HepG2 (cell line): ENCODE measurements around the gene PELI1. TPM values are rescaled to one million over a fixed set of nuclear protein-coding genes. Genes with fewer than 3 reads are reported as not detected.

ENCODE experiments used
- ATAC-seq: fragments of 200-7000 bp; cut with Tn5 transposase; 3 replicates; pipeline ENCODE4 v1.9.1; 2020; ENCODE audit warnings: mild to moderate bottlenecking, moderate library complexity
- BruUV-seq: library from RNA; stranded (reverse); fragments of 400-500 nt; replicated peaks from 2 replicates; lab custom pipeline; 2021; lab: Mats Ljungman, UMichigan
- CTCF ChIA-PET: fragments of 300-600 bp; formaldehyde crosslinking; extraction: SDS; loops from one replicate; lab custom pipeline; 2021; ENCODE audit warnings: low total read pairs, inconsistent platforms, low intra/inter-chr PET ratio; lab: Yijun Ruan, JAX
- POLR2A ChIA-PET: fragments of 350-600 bp; sonication (Branson Sonifier 250); formaldehyde crosslinking; loops from one replicate; lab custom pipeline; 2020; ENCODE audit warnings: antibody characterized with exemption, inconsistent platforms; lab: Yijun Ruan, JAX
- DNase-seq: peaks from one replicate; pipeline ENCODE4 v3.0.0-alpha.2; 2015; ENCODE audit warnings: low spot score
- FAIRE-seq: peaks from 3 replicates; lab custom pipeline; 2011; peaks lifted over from hg19 to GRCh38; lab: Jason Lieb, UNC
- H2AFZ ChIP-seq: one replicate; pipeline ENCODE4 v1.6.1; 2011; ENCODE audit warnings: low read length, inconsistent platforms
- H3K27ac ChIP-seq: fragments of 300-600 bp; 3 replicates; pipeline ENCODE4 v1.8.0; 2011; ENCODE audit warnings: mixed run types, mild to moderate bottlenecking, mixed read lengths, low read length, inconsistent platforms; ENCODE audit not compliant: insufficient read depth; ENCODE audit errors: extremely low read length
- H3K27me3 ChIP-seq, 2 experiments: fragments of 200-600 bp in 1 of 2; 2 replicates in 1 of 2; 3 replicates in 1 of 2; pipeline versions ENCODE4 v1.6.0 to v1.8.0; 2011; ENCODE audit warnings: low read length in 2 of 2, mild to moderate bottlenecking in 2 of 2, moderate library complexity in 2 of 2, inconsistent platforms in 1 of 2; ENCODE audit not compliant: insufficient read depth in 2 of 2, control insufficient read depth in 1 of 2
- H3K36me3 ChIP-seq, 2 experiments: fragments of 200-600 bp in 1 of 2; replicated peaks in 1 of 2; 2 replicates in 1 of 2; 3 replicates in 1 of 2; pipeline versions ENCODE4 v1.5.1 to v1.8.0; 2011; ENCODE audit warnings: low read length in 2 of 2, inconsistent platforms in 1 of 2; ENCODE audit not compliant: insufficient read depth in 2 of 2, control insufficient read depth in 1 of 2
- H3K4me1 ChIP-seq: 2 replicates; pipeline ENCODE4 v1.5.1; 2012; ENCODE audit warnings: low read length, inconsistent platforms; ENCODE audit not compliant: insufficient read depth
- H3K4me2 ChIP-seq: 2 replicates; pipeline ENCODE4 v1.6.0; 2011; ENCODE audit warnings: low read depth, low read length, inconsistent platforms
- H3K4me3 ChIP-seq, 3 experiments: fragments of 200-600 bp in 1 of 3; sonication (generic), shearing (Covaris generic) in 1 of 3; replicated peaks in 1 of 3; 2 replicates each; pipeline ENCODE4 v1.5.1; 2011 to 2016; ENCODE audit warnings: low read length in 3 of 3, inconsistent platforms in 2 of 3, low read depth in 2 of 3, mild to moderate bottlenecking in 2 of 3, control low read depth in 1 of 3, mixed read lengths in 1 of 3; ENCODE audit not compliant: insufficient read depth in 1 of 3
- H3K79me2 ChIP-seq: one replicate; pipeline ENCODE4 v1.6.1; 2011; ENCODE audit warnings: low read length, inconsistent platforms; ENCODE audit not compliant: insufficient read depth
- H3K9ac ChIP-seq: 2 replicates; pipeline ENCODE4 v1.6.0; 2011; ENCODE audit warnings: mild to moderate bottlenecking, low read depth, low read length, inconsistent platforms; ENCODE audit not compliant: insufficient read depth
- H3K9me3 ChIP-seq: 2 replicates; pipeline ENCODE4 v1.5.1; 2012; ENCODE audit warnings: mild to moderate bottlenecking, low read length
- H4K20me1 ChIP-seq: 2 replicates; pipeline ENCODE4 v1.6.0; 2011; ENCODE audit warnings: inconsistent platforms, mild to moderate bottlenecking, low read length, moderate library complexity; ENCODE audit not compliant: insufficient read depth
- FOXP1 ChIP-seq, 2 experiments: fragments of 450-650 bp in 1 of 2; IDR thresholded peaks; 2 replicates each; pipeline ENCODE4 v1.6.1; 2017 to 2018; ENCODE audit warnings: antibody characterized with exemption in 1 of 2
- KDM6A ChIP-seq: IDR thresholded peaks from 2 replicates; pipeline ENCODE4 v1.6.1; 2016; ENCODE audit warnings: low read depth
- MAFG ChIP-seq: sonication (generic); formaldehyde crosslinking; IDR thresholded peaks from 2 replicates; pipeline ENCODE4 v1.5.1; 2020; ENCODE audit warnings: mild to moderate bottlenecking, missing genetic modification reagents
- MATR3 ChIP-seq: sonication (generic); formaldehyde crosslinking; IDR thresholded peaks from 2 replicates; pipeline ENCODE4 v1.4.0; 2020; ENCODE audit warnings: missing genetic modification reagents
- PLRG1 ChIP-seq: fragments of 450-650 bp; conservative IDR thresholded peaks from 2 replicates; pipeline ENCODE4 v1.6.1; 2016
- PPARG ChIP-seq: conservative IDR thresholded peaks from 2 replicates; pipeline ENCODE4 v1.6.1; 2016; ENCODE audit warnings: missing biosample characterization, missing genetic modification reagents
- SAFB2 ChIP-seq: sonication (generic); formaldehyde crosslinking; IDR thresholded peaks from 2 replicates; pipeline ENCODE4 v1.5.1; 2020; ENCODE audit warnings: missing genetic modification reagents, low read depth, mild to moderate bottlenecking, borderline replicate concordance
- ZNF17 ChIP-seq: sonication (generic); formaldehyde crosslinking; IDR thresholded peaks from 2 replicates; pipeline ENCODE4 v1.5.0; 2020; ENCODE audit warnings: mild to moderate bottlenecking, missing genetic modification reagents
- ZNF331 ChIP-seq: sonication (generic); formaldehyde crosslinking; IDR thresholded peaks from 2 replicates; pipeline ENCODE4 v1.4.0; 2020; ENCODE audit warnings: missing genetic modification reagents
- ZNF367 ChIP-seq: sonication (generic); formaldehyde crosslinking; IDR thresholded peaks from 2 replicates; pipeline ENCODE4 v1.4.0; 2020; ENCODE audit warnings: missing genetic modification reagents, borderline replicate concordance
- ZNF589 ChIP-seq: sonication (generic); formaldehyde crosslinking; conservative IDR thresholded peaks from 2 replicates; pipeline ENCODE4 v1.8.0; 2022; ENCODE audit warnings: mild to moderate bottlenecking, moderate library complexity, missing genetic modification reagents
- ZNF878 ChIP-seq: sonication (generic); formaldehyde crosslinking; IDR thresholded peaks from 2 replicates; pipeline ENCODE4 v1.8.1; 2023; ENCODE audit warnings: mild to moderate bottlenecking, missing genetic modification reagents, moderate library complexity
- WGBS: methylation state at CpG from one replicate; pipeline ENCODE4 v1.1.6; 2017; ENCODE audit warnings: low lambda C conversion rate; 5-methylcytosine and 5-hydroxymethylcytosine counted together
- in situ Hi-C: cut with HindIII; loops from 2 replicates; pipeline ENCODE4 v1.10.0; 2017; ENCODE audit warnings: low pct_unique_long_range_greater_than_20kb; ENCODE audit not compliant: extremely low pct_ligation_motif_present
- intact Hi-C: fragments of 100-400 bp; cut with micrococcal nuclease; formaldehyde crosslinking; loops from one replicate; pipeline ENCODE4 v1.10.0; 2022; ENCODE audit not compliant: unreplicated experiment
- polyA plus RNA-seq, 8 experiments: library from polyadenylated mRNA; depleted of rRNA in 3 of 8; stranded (reverse) in 7 of 8; unstranded in 1 of 8; fragments of >200 nt; fragmentation: Illumina TruSeq in 4 of 8; extraction: Trizol in 4 of 8; gene quantifications; 2 replicates each; pipeline versions ENCODE4 v1.2.1 to v1.2.3, GENCODE V29; 2011 to 2016; ENCODE audit warnings: low read depth in 4 of 8, missing spikeins in 1 of 8, mixed read lengths in 1 of 8; ENCODE audit not compliant: insufficient read depth in 1 of 8
- total RNA-seq, 5 experiments: library from RNA; depleted of rRNA; stranded (reverse); fragments of >200 nt; fragmentation: Illumina TruSeq; extraction: Trizol; gene quantifications; 2 replicates each; pipeline ENCODE4 v1.2.3, GENCODE V29; 2016; ENCODE audit warnings: low read depth in 1 of 5
- TF ChIP-seq, protein P1 (sequence below): fragments of 450-650 bp; IDR thresholded peaks from 2 replicates; pipeline ENCODE4 v1.6.1; 2016
- TF ChIP-seq, protein P2 (sequence below): sonication (generic); formaldehyde crosslinking; conservative IDR thresholded peaks from 2 replicates; pipeline ENCODE4 v1.5.0; 2020; ENCODE audit warnings: missing genetic modification reagents
- TF ChIP-seq, protein P3 (sequence below): sonication (generic); formaldehyde crosslinking; IDR thresholded peaks from 2 replicates; pipeline ENCODE4 v1.5.0; 2020; ENCODE audit warnings: mild to moderate bottlenecking, missing genetic modification reagents, borderline replicate concordance

The PELI1 gene
- total and polyA plus RNA-seq, 2 of the 13 experiments (the other 11 are each of a cell fraction or from before 2014, with no cell fraction given), result 12.5 to 16.2 TPM

DNA sequence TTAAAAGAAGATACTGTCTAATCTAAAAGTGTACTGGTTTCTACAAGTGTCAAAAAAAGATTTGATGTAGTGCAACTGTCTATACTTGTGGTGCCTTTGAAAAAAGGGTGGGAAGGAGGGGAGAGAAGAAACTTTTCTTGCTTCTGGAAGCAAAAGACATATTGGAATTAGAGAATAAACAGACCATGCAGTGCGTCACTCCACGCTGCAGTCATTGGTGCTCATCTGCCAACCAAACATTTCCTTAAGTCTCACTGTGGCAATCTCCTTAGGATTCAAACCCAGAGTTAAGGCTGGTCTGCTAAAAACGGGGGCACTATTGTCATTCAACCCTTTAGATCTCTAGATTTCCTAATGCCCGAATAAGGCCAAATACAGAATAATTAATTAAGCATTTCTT, 50.9 kb downstream of the PELI1 start (continued):
- TF ChIP-seq, protein P1, sequence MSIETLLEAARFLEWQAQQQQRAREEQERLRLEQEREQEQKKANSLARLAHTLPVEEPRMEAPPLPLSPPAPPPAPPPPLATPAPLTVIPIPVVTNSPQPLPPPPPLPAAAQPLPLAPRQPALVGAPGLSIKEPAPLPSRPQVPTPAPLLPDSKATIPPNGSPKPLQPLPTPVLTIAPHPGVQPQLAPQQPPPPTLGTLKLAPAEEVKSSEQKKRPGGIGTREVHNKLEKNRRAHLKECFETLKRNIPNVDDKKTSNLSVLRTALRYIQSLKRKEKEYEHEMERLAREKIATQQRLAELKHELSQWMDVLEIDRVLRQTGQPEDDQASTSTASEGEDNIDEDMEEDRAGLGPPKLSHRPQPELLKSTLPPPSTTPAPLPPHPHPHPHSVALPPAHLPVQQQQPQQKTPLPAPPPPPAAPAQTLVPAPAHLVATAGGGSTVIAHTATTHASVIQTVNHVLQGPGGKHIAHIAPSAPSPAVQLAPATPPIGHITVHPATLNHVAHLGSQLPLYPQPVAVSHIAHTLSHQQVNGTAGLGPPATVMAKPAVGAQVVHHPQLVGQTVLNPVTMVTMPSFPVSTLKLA, result no peak
- no peak for TF ChIP-seq ZNF17 (CRISPR knock-in tag)
- TF ChIP-seq MAFG, result no peak
- no peak for TF ChIP-seq ZNF589 (CRISPR knock-in tag)
- TF ChIP-seq SAFB2 (CRISPR knock-in tag), result no peak
- TF ChIP-seq PLRG1, result no peak
- TF ChIP-seq PPARG (CRISPR knock-in tag), result no peak

DNA sequence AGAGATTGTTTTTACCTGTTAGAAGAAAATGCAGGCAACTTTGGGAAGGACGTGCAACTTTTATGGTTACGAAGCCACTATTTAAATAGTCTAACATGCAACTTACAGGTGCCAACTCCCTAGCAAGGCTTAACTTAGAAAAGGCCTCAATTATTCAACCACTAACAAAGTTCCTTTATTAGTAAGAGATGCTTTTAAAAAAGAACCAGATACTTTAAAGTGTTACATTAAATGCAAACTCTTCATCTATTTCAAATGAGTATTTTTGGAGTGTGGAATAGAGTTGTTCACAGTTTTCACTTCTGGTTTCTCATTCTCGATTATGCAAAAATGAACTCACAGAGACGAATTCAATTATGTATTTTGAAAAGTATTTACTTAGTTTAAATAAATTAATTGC, 51.7 kb downstream of the PELI1 start:
- FAIRE-seq, result no peak
- no peaks in the 10 kb centered on the region for H3K79me2 ChIP-seq
- in situ Hi-C loops, result no loop called here
- BruUV-seq, result no TSS peak
- CTCF ChIA-PET, result no interaction called here
- H4K20me1 ChIP-seq, result no peaks in the 10 kb centered on the region
- no peak overlapping the region for H3K9ac ChIP-seq
- 96% methylated on average over 4 of the region's 4 CpGs for WGBS
- H3K4me1 ChIP-seq, result peaks cover 8% of the 10 kb centered on the region
- no peaks in the 10 kb centered on the region for H3K9me3 ChIP-seq
- TF ChIP-seq, protein P2, sequence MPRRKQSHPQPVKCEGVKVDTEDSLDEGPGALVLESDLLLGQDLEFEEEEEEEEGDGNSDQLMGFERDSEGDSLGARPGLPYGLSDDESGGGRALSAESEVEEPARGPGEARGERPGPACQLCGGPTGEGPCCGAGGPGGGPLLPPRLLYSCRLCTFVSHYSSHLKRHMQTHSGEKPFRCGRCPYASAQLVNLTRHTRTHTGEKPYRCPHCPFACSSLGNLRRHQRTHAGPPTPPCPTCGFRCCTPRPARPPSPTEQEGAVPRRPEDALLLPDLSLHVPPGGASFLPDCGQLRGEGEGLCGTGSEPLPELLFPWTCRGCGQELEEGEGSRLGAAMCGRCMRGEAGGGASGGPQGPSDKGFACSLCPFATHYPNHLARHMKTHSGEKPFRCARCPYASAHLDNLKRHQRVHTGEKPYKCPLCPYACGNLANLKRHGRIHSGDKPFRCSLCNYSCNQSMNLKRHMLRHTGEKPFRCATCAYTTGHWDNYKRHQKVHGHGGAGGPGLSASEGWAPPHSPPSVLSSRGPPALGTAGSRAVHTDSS (CRISPR knock-in tag), result no peak
- TF ChIP-seq MATR3 (no peak), ZNF367 (CRISPR knock-in tag) (no peak), ZNF331 (CRISPR knock-in tag) (no peak), ZNF878 (CRISPR knock-in tag) (no peak), KDM6A (CRISPR knock-in tag) (no peak), FOXP1 (IDR thresholded peaks at IDR 0.05) (no peak), FOXP1 (CRISPR knock-in tag; IDR thresholded peaks at IDR 0.05) (no peak)
- TF ChIP-seq, protein P3, sequence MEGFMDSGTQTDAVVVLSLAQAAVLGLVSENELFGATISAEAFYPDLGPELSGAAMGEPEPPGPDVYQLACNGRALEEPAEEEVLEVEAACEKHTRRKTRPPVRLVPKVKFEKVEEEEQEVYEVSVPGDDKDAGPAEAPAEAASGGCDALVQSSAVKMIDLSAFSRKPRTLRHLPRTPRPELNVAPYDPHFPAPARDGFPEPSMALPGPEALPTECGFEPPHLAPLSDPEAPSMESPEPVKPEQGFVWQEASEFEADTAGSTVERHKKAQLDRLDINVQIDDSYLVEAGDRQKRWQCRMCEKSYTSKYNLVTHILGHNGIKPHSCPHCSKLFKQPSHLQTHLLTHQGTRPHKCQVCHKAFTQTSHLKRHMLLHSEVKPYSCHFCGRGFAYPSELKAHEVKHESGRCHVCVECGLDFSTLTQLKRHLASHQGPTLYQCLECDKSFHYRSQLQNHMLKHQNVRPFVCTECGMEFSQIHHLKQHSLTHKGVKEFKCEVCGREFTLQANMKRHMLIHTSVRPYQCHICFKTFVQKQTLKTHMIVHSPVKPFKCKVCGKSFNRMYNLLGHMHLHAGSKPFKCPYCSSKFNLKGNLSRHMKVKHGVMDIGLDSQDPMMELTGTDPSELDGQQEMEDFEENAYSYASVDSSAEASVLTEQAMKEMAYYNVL (CRISPR knock-in tag), result no peak
- TF ChIP-seq, all 625 proteins: peak for 0
- intact Hi-C loops, result no loop called here
- H2AFZ ChIP-seq, result no peak overlapping the region
- DNase-seq, result no peak
- H3K27ac ChIP-seq, result no peak overlapping the region
- H3K36me3 ChIP-seq, result peaks cover 19 to 37% of the 10 kb centered on the region in 2 experiments
- POLR2A ChIA-PET, result no interaction called here
- ATAC-seq, result no peak
- no peak overlapping the region for H3K4me2 ChIP-seq
- no peaks in the 10 kb centered on the region for H3K27me3 ChIP-seq
- H3K4me3 ChIP-seq, result no peak overlapping the region
